Measurements from ENCODE around the gene CALCOCO2. TPM values are rescaled to one million over a fixed set of nuclear protein-coding genes. Genes with fewer than 3 reads are reported as not detected.
A peak's percentile ranks its signal among the peaks of the same experiment; 100 is the strongest.
"Not testable (repeated sequence)": the region's sequence is repeated elsewhere in the genome, so short reads cannot be mapped to it uniquely, and the experiment has no call there.

CALCOCO2 gene
- total and polyA plus RNA-seq, 11 donors, result 102 to 322 (median 222) TPM

DNA sequence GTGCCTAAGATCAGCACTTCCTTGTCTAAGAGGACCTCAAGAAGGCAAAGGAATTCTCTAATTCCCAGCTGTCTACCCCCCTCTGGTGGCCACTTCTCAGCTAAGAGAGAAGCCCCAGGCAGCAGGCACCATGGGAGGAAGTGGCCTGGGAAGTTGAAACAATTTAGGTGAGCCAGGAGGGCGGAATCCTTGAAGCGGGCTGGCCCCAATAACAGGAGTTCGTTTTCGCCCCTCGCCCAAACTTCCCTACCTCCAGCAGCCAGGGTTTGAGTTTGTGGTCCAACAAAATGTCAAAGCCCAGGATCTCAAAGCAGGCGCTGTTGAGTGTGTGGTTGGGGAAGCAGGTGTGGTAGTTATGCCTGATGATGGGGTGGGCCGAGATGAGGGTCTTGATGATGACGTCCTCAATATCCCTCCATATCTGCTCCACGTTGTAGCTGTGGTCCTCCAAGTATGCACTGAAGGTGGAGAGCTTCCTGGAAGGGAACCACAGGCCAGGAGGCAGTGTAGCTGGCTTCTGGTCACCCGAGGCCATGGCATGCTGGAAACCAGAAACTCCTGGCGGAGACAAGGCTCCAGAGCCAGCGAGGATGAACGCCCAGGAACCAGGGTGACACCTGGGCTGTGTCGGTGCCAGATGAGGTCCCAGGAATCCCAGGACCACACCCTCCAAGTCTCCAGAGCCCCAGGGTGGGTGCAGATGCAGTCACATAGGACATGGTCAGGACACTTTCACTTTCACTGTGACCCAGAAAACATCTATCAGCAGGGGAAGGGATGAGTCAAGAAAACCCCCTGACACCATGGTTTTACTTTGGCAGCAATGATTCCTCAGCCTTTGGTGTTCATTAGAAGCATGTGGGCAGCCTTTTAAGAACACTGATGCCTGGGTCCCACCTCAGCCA, 39.5 kb upstream of the CALCOCO2 start:
- Histone ChIP-seq H3K27ac (no peak overlapping the region), H3K27me3 (peaks cover 0 to 46% (median 3%) of the 10 kb centered on the region in 9 donors), H3K9me3 (no peaks in the 10 kb centered on the region), H3K36me3 (no peaks in the 10 kb centered on the region), H3K4me3 (no peak overlapping the region), H3K4me1 (peaks cover 0 to 11% (median 0%) of the 10 kb centered on the region in 12 donors)
- WGBS, 4 donors, result 33 to 57% (median 45%) methylated on average over 9 to 14 of the region's 14 CpGs
- no peak for TF ChIP-seq POLR2A (IDR thresholded peaks at IDR 0.05)
- TF ChIP-seq, protein P1, sequence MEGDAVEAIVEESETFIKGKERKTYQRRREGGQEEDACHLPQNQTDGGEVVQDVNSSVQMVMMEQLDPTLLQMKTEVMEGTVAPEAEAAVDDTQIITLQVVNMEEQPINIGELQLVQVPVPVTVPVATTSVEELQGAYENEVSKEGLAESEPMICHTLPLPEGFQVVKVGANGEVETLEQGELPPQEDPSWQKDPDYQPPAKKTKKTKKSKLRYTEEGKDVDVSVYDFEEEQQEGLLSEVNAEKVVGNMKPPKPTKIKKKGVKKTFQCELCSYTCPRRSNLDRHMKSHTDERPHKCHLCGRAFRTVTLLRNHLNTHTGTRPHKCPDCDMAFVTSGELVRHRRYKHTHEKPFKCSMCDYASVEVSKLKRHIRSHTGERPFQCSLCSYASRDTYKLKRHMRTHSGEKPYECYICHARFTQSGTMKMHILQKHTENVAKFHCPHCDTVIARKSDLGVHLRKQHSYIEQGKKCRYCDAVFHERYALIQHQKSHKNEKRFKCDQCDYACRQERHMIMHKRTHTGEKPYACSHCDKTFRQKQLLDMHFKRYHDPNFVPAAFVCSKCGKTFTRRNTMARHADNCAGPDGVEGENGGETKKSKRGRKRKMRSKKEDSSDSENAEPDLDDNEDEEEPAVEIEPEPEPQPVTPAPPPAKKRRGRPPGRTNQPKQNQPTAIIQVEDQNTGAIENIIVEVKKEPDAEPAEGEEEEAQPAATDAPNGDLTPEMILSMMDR (IDR thresholded peaks at IDR 0.05), result peak; percentile 58 to 82 (median 73)
- peak; percentile 70 to 79 (median 73) for DNase-seq
- intact Hi-C loops (cut with DNase I), result loop anchor here (1.0 to 10.0 kb wide), 9 partner anchors 64 to 243 kb away; partner anchors contain the start of genes HOXB13 (in 2 of the 10), PRAC1 (in 2 of the 10) and PRAC2 (in 2 of the 10)
- peak; percentile 74 to 87 (median 82) for ATAC-seq

DNA sequence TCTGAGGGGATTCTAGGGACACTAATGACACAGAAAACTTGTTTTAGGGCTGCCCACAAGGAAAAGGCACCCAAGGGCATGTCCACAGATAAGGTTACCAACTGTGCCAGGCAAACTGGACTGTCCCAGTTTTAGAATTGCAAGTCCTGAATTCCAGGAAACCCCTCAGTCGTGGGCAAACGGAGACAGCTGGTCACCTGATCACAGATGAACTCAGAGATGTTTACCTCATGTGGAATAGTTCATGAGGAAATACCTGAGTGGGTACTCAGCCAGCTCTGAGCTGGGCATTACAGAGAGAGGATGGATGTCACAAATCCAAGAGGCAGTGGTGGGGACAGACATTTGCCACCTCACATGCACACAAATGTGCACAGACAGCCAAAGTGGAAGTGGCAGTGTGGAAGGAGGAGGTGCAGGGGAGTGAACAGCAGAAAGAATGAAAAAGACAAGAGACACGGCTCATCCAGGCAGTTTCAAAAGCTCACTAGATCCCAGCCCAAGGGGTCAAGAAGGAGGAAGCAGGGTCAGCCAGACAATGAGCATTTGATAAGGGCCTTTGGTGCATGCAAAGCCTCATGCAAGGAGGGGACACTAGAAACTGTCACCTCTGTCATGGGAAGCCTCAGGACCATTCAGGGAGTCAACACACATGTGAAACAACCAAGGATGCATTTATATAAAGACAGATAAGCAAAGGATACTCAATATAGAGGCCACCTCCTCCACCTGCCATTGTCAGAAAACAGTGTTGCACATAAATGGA, 38.6 kb upstream of the CALCOCO2 start:
- TF ChIP-seq, protein P1 (IDR thresholded peaks at IDR 0.05), result no peak
- TF ChIP-seq POLR2A (IDR thresholded peaks at IDR 0.05), result no peak
- Histone ChIP-seq H3K4me3 (no peak overlapping the region), H3K27me3 (peaks cover 0 to 54% (median 3%) of the 10 kb centered on the region in 9 donors), H3K9me3 (no peaks in the 10 kb centered on the region), H3K4me1 (peaks cover 0 to 10% (median 0%) of the 10 kb centered on the region in 12 donors), H3K27ac (no peak overlapping the region), H3K36me3 (no peaks in the 10 kb centered on the region)
- DNase-seq (no peak), ATAC-seq (no peak)
- 30 to 36% (median 31%) methylated on average over 3 of the region's 3 CpGs for WGBS, 4 donors
- intact Hi-C loops (cut with DNase I), result loop anchor here in 6 of 10 donors (5.0 to 10.0 kb wide), 5 partner anchors 65 to 243 kb away; partner anchors contain the start of genes HOXB13 (in 2 of the 6), PRAC1 (in 2 of the 6) and PRAC2 (in 2 of the 6)

DNA sequence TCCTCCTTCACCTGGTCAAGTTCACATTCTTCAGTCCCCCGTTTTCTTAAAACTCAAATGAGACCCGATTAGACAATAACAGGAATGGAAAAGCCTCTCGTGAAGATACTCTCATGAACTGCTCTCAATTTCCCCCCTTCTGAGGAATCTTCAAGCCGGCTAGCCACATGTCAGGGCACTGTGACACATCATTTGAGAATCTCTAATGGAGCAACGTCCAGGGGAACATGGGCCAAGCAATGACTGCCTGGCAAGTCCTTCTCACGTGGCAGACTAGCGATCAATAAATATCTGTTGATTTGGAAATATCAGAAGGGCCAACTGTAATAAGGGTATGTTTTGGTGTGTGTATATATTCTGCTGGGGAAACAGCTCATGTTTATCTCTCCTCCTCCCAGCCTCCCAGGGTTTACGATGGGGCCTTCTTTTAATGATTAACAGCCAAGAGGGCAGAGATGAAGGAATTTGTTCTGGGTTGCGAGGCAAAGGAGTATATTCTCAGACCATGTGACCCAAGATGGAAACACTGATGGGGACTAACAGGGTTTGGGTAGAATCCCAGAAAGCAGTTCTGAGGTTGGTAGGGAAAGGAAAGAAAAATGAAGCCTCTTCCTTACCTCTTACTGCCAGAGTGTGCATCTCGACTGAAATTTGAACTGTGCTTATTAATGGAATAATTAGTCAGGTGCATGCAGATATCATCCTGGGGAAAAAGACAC, 35.2 kb upstream of the CALCOCO2 start:
- WGBS, 4 donors, result 76 to 80% (median 76%) methylated on average over 10 of the region's 10 CpGs

DNA sequence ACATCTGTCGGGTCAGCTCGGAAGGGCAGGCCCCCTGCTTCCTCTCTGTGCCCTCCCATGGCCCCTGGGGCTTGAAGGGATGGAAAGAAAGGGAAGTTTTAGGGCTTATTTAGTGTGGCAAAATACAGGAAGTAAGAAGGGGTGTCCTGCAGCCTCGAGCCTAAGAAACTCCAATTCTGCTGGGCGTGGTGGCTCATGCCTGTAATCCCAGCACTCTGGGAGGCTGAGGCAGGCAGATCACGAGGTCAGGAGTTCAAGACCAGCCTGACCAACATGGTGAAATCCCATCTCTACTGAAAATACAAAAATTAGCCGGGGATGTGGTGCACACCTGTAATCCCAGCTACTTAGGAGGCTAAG, 34.7 kb upstream of the CALCOCO2 start:
- not testable (repeated sequence) for H3K27ac ChIP-seq, H3K36me3 ChIP-seq, H3K9me3 ChIP-seq, ATAC-seq, DNase-seq, H3K4me1 ChIP-seq, H3K4me3 ChIP-seq
- peaks cover 0 to 64% (median 2%) of the 10 kb centered on the region in 9 donors for H3K27me3 ChIP-seq
- WGBS, 4 donors, result 59 to 70% (median 63%) methylated on average over 6 of the region's 6 CpGs
- intact Hi-C loops (cut with DNase I), result loop anchor here in 1 of 10 donors (10.0 kb wide), 1 partner anchor 239 kb away; no protein-coding TSS in a partner anchor

More for the DNA sequence above, 35.2 kb upstream of the CALCOCO2 start:
- DNase-seq, result no peak
- ATAC-seq, result no peak
- TF ChIP-seq, protein P1 (IDR thresholded peaks at IDR 0.05), result no peak
- TF ChIP-seq POLR2A (IDR thresholded peaks at IDR 0.05), result no peak
- Histone ChIP-seq H3K4me3 (no peak overlapping the region), H3K36me3 (no peaks in the 10 kb centered on the region), H3K27ac (no peak overlapping the region), H3K4me1 (peaks cover 0 to 7% (median 0%) of the 10 kb centered on the region in 12 donors), H3K9me3 (no peaks in the 10 kb centered on the region), H3K27me3 (peaks cover 0 to 68% (median 3%) of the 10 kb centered on the region in 9 donors)
- intact Hi-C loops (cut with DNase I), result loop anchor here in 1 of 10 donors (10.0 kb wide), 1 partner anchor 239 kb away; no protein-coding TSS in a partner anchor

All from heart left ventricle (tissue), 16 donors.